HepG2 (cell line): Measurements from ENCODE around the gene MC2R. TPM values are rescaled to one million over a fixed set of nuclear protein-coding genes. Genes with fewer than 3 reads are reported as not detected.

Source experiments
- ATAC-seq: fragments of 200-7000 bp; cut with Tn5 transposase; 3 replicates; pipeline ENCODE4 v1.9.1; 2020; ENCODE audit warnings: mild to moderate bottlenecking, moderate library complexity
- BruUV-seq: library from RNA; stranded (reverse); fragments of 400-500 nt; replicated peaks from 2 replicates; lab custom pipeline; 2021; lab: Mats Ljungman, UMichigan
- CTCF ChIA-PET: fragments of 300-600 bp; formaldehyde crosslinking; extraction: SDS; loops from one replicate; lab custom pipeline; 2021; ENCODE audit warnings: low total read pairs, inconsistent platforms, low intra/inter-chr PET ratio; lab: Yijun Ruan, JAX
- POLR2A ChIA-PET: fragments of 350-600 bp; sonication (Branson Sonifier 250); formaldehyde crosslinking; loops from one replicate; lab custom pipeline; 2020; ENCODE audit warnings: antibody characterized with exemption, inconsistent platforms; lab: Yijun Ruan, JAX
- DNase-seq: peaks from one replicate; pipeline ENCODE4 v3.0.0-alpha.2; 2015; ENCODE audit warnings: low spot score
- FAIRE-seq: peaks from 3 replicates; lab custom pipeline; 2011; peaks lifted over from hg19 to GRCh38; lab: Jason Lieb, UNC
- H2AFZ ChIP-seq: one replicate; pipeline ENCODE4 v1.6.1; 2011; ENCODE audit warnings: low read length, inconsistent platforms
- H3K27ac ChIP-seq: fragments of 300-600 bp; 3 replicates; pipeline ENCODE4 v1.8.0; 2011; ENCODE audit warnings: mixed run types, mild to moderate bottlenecking, mixed read lengths, low read length, inconsistent platforms; ENCODE audit not compliant: insufficient read depth; ENCODE audit errors: extremely low read length
- H3K27me3 ChIP-seq, 2 experiments: fragments of 200-600 bp in 1 of 2; 2 replicates in 1 of 2; 3 replicates in 1 of 2; pipeline versions ENCODE4 v1.6.0 to v1.8.0; 2011; ENCODE audit warnings: low read length in 2 of 2, mild to moderate bottlenecking in 2 of 2, moderate library complexity in 2 of 2, inconsistent platforms in 1 of 2; ENCODE audit not compliant: insufficient read depth in 2 of 2, control insufficient read depth in 1 of 2
- H3K36me3 ChIP-seq, 2 experiments: fragments of 200-600 bp in 1 of 2; replicated peaks in 1 of 2; 2 replicates in 1 of 2; 3 replicates in 1 of 2; pipeline versions ENCODE4 v1.5.1 to v1.8.0; 2011; ENCODE audit warnings: low read length in 2 of 2, inconsistent platforms in 1 of 2; ENCODE audit not compliant: insufficient read depth in 2 of 2, control insufficient read depth in 1 of 2
- H3K4me1 ChIP-seq: 2 replicates; pipeline ENCODE4 v1.5.1; 2012; ENCODE audit warnings: low read length, inconsistent platforms; ENCODE audit not compliant: insufficient read depth
- H3K4me2 ChIP-seq: 2 replicates; pipeline ENCODE4 v1.6.0; 2011; ENCODE audit warnings: low read depth, low read length, inconsistent platforms
- H3K4me3 ChIP-seq, 3 experiments: fragments of 200-600 bp in 1 of 3; sonication (generic), shearing (Covaris generic) in 1 of 3; replicated peaks in 1 of 3; 2 replicates each; pipeline ENCODE4 v1.5.1; 2011 to 2016; ENCODE audit warnings: low read length in 3 of 3, inconsistent platforms in 2 of 3, low read depth in 2 of 3, mild to moderate bottlenecking in 2 of 3, control low read depth in 1 of 3, mixed read lengths in 1 of 3; ENCODE audit not compliant: insufficient read depth in 1 of 3
- H3K79me2 ChIP-seq: one replicate; pipeline ENCODE4 v1.6.1; 2011; ENCODE audit warnings: low read length, inconsistent platforms; ENCODE audit not compliant: insufficient read depth
- H3K9ac ChIP-seq: 2 replicates; pipeline ENCODE4 v1.6.0; 2011; ENCODE audit warnings: mild to moderate bottlenecking, low read depth, low read length, inconsistent platforms; ENCODE audit not compliant: insufficient read depth
- H3K9me3 ChIP-seq: 2 replicates; pipeline ENCODE4 v1.5.1; 2012; ENCODE audit warnings: mild to moderate bottlenecking, low read length
- H4K20me1 ChIP-seq: 2 replicates; pipeline ENCODE4 v1.6.0; 2011; ENCODE audit warnings: inconsistent platforms, mild to moderate bottlenecking, low read length, moderate library complexity; ENCODE audit not compliant: insufficient read depth
- CTCF ChIP-seq: sonication (generic); formaldehyde crosslinking; IDR thresholded peaks from 2 replicates; pipeline ENCODE4 v1.5.0; 2020; ENCODE audit warnings: mild to moderate bottlenecking, missing genetic modification reagents, moderate library complexity
- FOXP4 ChIP-seq: sonication (generic); formaldehyde crosslinking; IDR thresholded peaks from 2 replicates; pipeline ENCODE4 v1.4.0; 2020; ENCODE audit warnings: missing genetic modification reagents
- STAG1 ChIP-seq: sonication (generic); formaldehyde crosslinking; IDR thresholded peaks from 2 replicates; pipeline ENCODE4 v1.4.0; 2020; ENCODE audit warnings: missing genetic modification reagents
- ZNF333 ChIP-seq: sonication (generic); formaldehyde crosslinking; IDR thresholded peaks from 2 replicates; pipeline ENCODE4 v1.4.0; 2020; ENCODE audit warnings: mild to moderate bottlenecking, missing genetic modification reagents, borderline replicate concordance
- ZNF773 ChIP-seq: sonication (generic); formaldehyde crosslinking; IDR thresholded peaks from 2 replicates; pipeline ENCODE4 v1.4.0; 2020; ENCODE audit warnings: missing genetic modification reagents, borderline replicate concordance
- whole genome bisulfite sequencing: methylation state at CpG from one replicate; pipeline ENCODE4 v1.1.6; 2017; ENCODE audit warnings: low lambda C conversion rate; 5-methylcytosine and 5-hydroxymethylcytosine counted together
- in situ Hi-C: cut with HindIII; loops from 2 replicates; pipeline ENCODE4 v1.10.0; 2017; ENCODE audit warnings: low pct_unique_long_range_greater_than_20kb; ENCODE audit not compliant: extremely low pct_ligation_motif_present
- intact Hi-C: fragments of 100-400 bp; cut with micrococcal nuclease; formaldehyde crosslinking; loops from one replicate; pipeline ENCODE4 v1.10.0; 2022; ENCODE audit not compliant: unreplicated experiment
- polyA plus RNA-seq, 8 experiments: library from polyadenylated mRNA; depleted of rRNA in 3 of 8; stranded (reverse) in 7 of 8; unstranded in 1 of 8; fragments of >200 nt; fragmentation: Illumina TruSeq in 4 of 8; extraction: Trizol in 4 of 8; gene quantifications; 2 replicates each; pipeline versions ENCODE4 v1.2.1 to v1.2.3, GENCODE V29; 2011 to 2016; ENCODE audit warnings: low read depth in 4 of 8, missing spikeins in 1 of 8, mixed read lengths in 1 of 8; ENCODE audit not compliant: insufficient read depth in 1 of 8
- total RNA-seq, 5 experiments: library from RNA; depleted of rRNA; stranded (reverse); fragments of >200 nt; fragmentation: Illumina TruSeq; extraction: Trizol; gene quantifications; 2 replicates each; pipeline ENCODE4 v1.2.3, GENCODE V29; 2016; ENCODE audit warnings: low read depth in 1 of 5

The MC2R gene
- total and polyA plus RNA-seq, 2 of the 13 experiments (the other 11 are each of a cell fraction or from before 2014, with no cell fraction given) = not detected

DNA sequence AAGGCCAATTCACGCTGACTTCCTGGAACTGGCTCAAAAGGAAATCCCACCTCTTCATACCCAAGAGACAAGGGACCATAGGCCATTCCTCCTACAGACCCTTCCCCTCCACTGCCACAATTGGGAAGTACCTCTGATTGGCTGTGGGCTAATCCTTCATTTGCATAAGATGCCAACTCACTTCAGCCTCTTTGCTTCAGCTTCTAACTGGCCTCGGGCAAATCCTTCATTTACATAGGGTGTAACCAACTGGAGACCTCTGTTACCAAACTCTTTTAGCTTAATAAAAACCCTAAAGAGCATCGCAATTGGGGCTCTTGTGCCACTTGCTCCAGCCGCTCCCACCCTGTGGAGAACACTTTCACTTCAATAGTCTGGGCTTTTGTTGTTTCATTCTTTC is 38.2 kb downstream of the MC2R start (continued):
- TF ChIP-seq ZNF333 (no peak), ZNF773 (CRISPR knock-in tag) (no peak)

DNA sequence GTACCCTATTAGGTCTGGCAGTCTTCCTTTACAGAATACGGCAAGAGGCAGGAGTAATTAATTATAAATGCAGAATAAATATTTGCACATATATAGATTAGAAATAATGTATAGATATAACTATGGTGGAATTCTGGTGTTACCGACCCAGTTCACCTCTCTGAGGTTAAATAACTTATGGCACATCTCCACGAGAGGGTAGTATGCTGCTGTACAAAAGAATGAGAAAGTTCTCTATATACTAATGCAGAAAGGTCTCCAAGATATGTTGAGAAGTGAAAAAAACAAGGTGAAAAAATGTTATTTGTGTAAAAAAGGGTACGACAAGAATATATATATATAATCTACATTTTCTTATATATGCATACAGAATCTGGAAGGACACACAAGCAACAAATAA is 40.8 kb downstream of the MC2R start:
- H3K9me3 ChIP-seq = no peaks in the 10 kb centered on the region
- BruUV-seq = no TSS peak
- no peaks in the 10 kb centered on the region for H3K36me3 ChIP-seq
- DNase-seq (no peak), FAIRE-seq (no peak), ATAC-seq (no peak)
- intact Hi-C loops = no loop called here
- CTCF ChIA-PET = interaction anchor here (1.3 kb wide), 1 partner anchor 212 kb away, joined by 4 read pairs; no protein-coding TSS in a partner anchor
- no peaks in the 10 kb centered on the region for H3K79me2 ChIP-seq
- no peak overlapping the region for H3K4me2 ChIP-seq
- H3K9ac ChIP-seq = no peak overlapping the region
- H3K27me3 ChIP-seq = peaks cover 0 to 39% of the 10 kb centered on the region in 2 experiments; a peak in 3 of 5 replicates
- no peak overlapping the region for H3K27ac ChIP-seq
- no peak overlapping the region for H2AFZ ChIP-seq
- POLR2A ChIA-PET = no interaction called here
- no peaks in the 10 kb centered on the region for H4K20me1 ChIP-seq
- in situ Hi-C loops = no loop called here
- TF ChIP-seq STAG1 (CRISPR knock-in tag) (peak; percentile 22; the same call in 1 of the 2 replicates), CTCF (CRISPR knock-in tag) (0 out of 2 replicates have a peak, but pooled peaks have one; percentile 6), FOXP4 (no peak)
- H3K4me3 ChIP-seq = no peak overlapping the region
- H3K4me1 ChIP-seq = no peaks in the 10 kb centered on the region
- 1% methylated on average over 4 of the region's 4 CpGs for WGBS
